K562 (cell line): ENCODE measurements around the gene KLHL29. TPM values are rescaled to one million over a fixed set of nuclear protein-coding genes. Genes with fewer than 3 reads are reported as not detected.

Source experiments
- ATF3 ChIP-seq, 2 experiments: fragments of 450-650 bp in 1 of 2; sonication (generic) in 1 of 2; formaldehyde crosslinking in 1 of 2; IDR thresholded peaks in 1 of 2; conservative IDR thresholded peaks in 1 of 2; 2 replicates each; pipeline versions ENCODE4 v1.6.1 to v1.8.1; 2016 to 2023; ENCODE audit warnings: mild to moderate bottlenecking in 2 of 2, moderate library complexity in 2 of 2, inconsistent platforms in 1 of 2, missing genetic modification reagents in 1 of 2
- CBX1 ChIP-seq: sonication (generic); IDR thresholded peaks from 2 replicates; pipeline ENCODE4 v1.6.1; 2016; ENCODE audit warnings: antibody characterized with exemption, low read depth, mild to moderate bottlenecking
- CSDE1 ChIP-seq, 2 experiments: fragments of 450-650 bp; IDR thresholded peaks; 2 replicates each; pipeline ENCODE4 v1.6.1; 2016; ENCODE audit warnings: mild to moderate bottlenecking in 1 of 2
- EZH2 ChIP-seq: IDR thresholded peaks from 2 replicates; pipeline ENCODE4 v1.6.1; 2012; ENCODE audit warnings: low read depth, mild to moderate bottlenecking, inconsistent platforms, low read length, borderline replicate concordance
- FOXK1 ChIP-seq: sonication (generic); formaldehyde crosslinking; IDR thresholded peaks from 2 replicates; pipeline ENCODE4 v1.8.0; 2022; ENCODE audit warnings: missing genetic modification reagents, mild to moderate bottlenecking, borderline replicate concordance
- GABPA ChIP-seq: fragments of 200-800 bp; sonication (Bioruptor generic); conservative IDR thresholded peaks from 2 replicates; pipeline ENCODE4 v1.6.1; 2016; ENCODE audit warnings: low read depth, missing genetic modification characterization, missing compliant biosample characterization
- HNRNPLL ChIP-seq: fragments of 200-400 bp; formaldehyde crosslinking; IDR thresholded peaks from 2 replicates; pipeline ENCODE4 v1.6.1; 2017; ENCODE audit warnings: low read length, low read depth, mild to moderate bottlenecking; ENCODE audit not compliant: poor library complexity, severe bottlenecking
- KLF6 ChIP-seq: fragments of 250-450 bp; sonication (Bioruptor Pico); IDR thresholded peaks from 2 replicates; pipeline ENCODE4 v1.4.0; 2020; ENCODE audit warnings: mild to moderate bottlenecking, moderate library complexity, borderline replicate concordance
- L3MBTL2 ChIP-seq: fragments of 450-650 bp; IDR thresholded peaks from 2 replicates; pipeline ENCODE4 v1.6.1; 2016; ENCODE audit warnings: mild to moderate bottlenecking, moderate library complexity
- MED1 ChIP-seq: sonication (generic); formaldehyde crosslinking; IDR thresholded peaks from 2 replicates; pipeline ENCODE4 v1.8.1; 2023; ENCODE audit warnings: missing genetic modification reagents, borderline replicate concordance
- RBBP5 ChIP-seq: fragments of 200-600 bp; sonication (generic); IDR thresholded peaks from 2 replicates; pipeline ENCODE4 v1.6.1; 2012; ENCODE audit warnings: borderline replicate concordance, mild to moderate bottlenecking, low read length, control low read depth, inconsistent platforms; ENCODE audit not compliant: insufficient read depth, poor library complexity, severe bottlenecking
- RBM39 ChIP-seq: fragments of 200-400 bp; formaldehyde crosslinking; optimal IDR thresholded peaks from 2 replicates; pipeline ENCODE3; 2018; ENCODE audit warnings: low read depth, low read length
- RREB1 ChIP-seq: fragments of 250-450 bp; sonication (Bioruptor Pico); IDR thresholded peaks from 2 replicates; pipeline ENCODE4 v1.4.0; 2020
- TSHZ1 ChIP-seq: fragments of 250-450 bp; sonication (Bioruptor Pico); IDR thresholded peaks from 2 replicates; pipeline ENCODE4 v1.4.0; 2020; ENCODE audit warnings: mild to moderate bottlenecking, moderate library complexity
- USF1 ChIP-seq: sonication (generic); formaldehyde crosslinking; IDR thresholded peaks from 2 replicates; pipeline ENCODE4 v1.9.0; 2022; ENCODE audit warnings: mild to moderate bottlenecking, missing genetic modification reagents
- ZNF583 ChIP-seq: fragments of 250-450 bp; sonication (Bioruptor Pico); IDR thresholded peaks from 2 replicates; pipeline ENCODE4 v1.4.0; 2020
- polyA plus RNA-seq, 8 experiments: library from polyadenylated mRNA; depleted of rRNA in 4 of 8; stranded (reverse) in 5 of 8; unstranded in 3 of 8; fragments of >200 nt; fragmentation: Nextera tagmentation in 2 of 8; fragmentation: Illumina TruSeq in 1 of 8; extraction: Ambion mirVana in 2 of 8; extraction: Trizol in 1 of 8; gene quantifications; 2 replicates each; pipeline versions ENCODE4 v1.2.1 to v1.2.3, GENCODE V29; 2011 to 2014; ENCODE audit warnings: inconsistent platforms in 1 of 8, missing spikeins in 1 of 8
- total RNA-seq, 7 experiments: library from RNA; depleted of rRNA in 6 of 7; stranded (reverse); fragments of >200 nt in 6 of 7; fragmentation: Illumina TruSeq in 2 of 7; extraction: Trizol in 2 of 7; gene quantifications; 2 replicates each; pipeline versions ENCODE4 v1.2.1 to v1.2.3, GENCODE V29; 2011 to 2021; ENCODE audit warnings: low replicate concordance in 1 of 7

Gene KLHL29
- total and polyA plus RNA-seq, 9 of the 15 experiments (the other 6 are each of a cell fraction or from before 2014, with no cell fraction given) = 0.03 to 0.31 (median 0.08) TPM; not detected in 1

- TF ChIP-seq TSHZ1 (peak; percentile 62; the same call in 1 of the 2 replicates), ATF3 (IDR thresholded peaks at IDR 0.05) (peak; percentile 50; the same call in 1 of the 2 replicates), ATF3 (CRISPR knock-in tag; conservative IDR thresholded peaks at IDR 0.05) (no peak), CBX1 (no peak), EZH2 (no peak), GABPA (peak; percentile 71), L3MBTL2 (peak; percentile 99), RBBP5 (no peak), HNRNPLL (no peak), MED1 (CRISPR knock-in tag) (no peak), FOXK1 (CRISPR knock-in tag) (no peak), KLF6 (CRISPR knock-in tag) (0 out of 2 replicates have a peak, but pooled peaks have one; percentile 54), ZNF583 (CRISPR knock-in tag) (0 out of 2 replicates have a peak, but pooled peaks have one; percentile 41), CSDE1 (IDR thresholded peaks at IDR 0.05) (no peak), RREB1 (CRISPR knock-in tag) (no peak), RBM39 (no peak), USF1 (CRISPR knock-in tag) (peak; percentile 65)
Observed at GRCh38 chr2:23360571-23361125, 24.3 kb upstream of the KLHL29 start (continued).
